HepG2 (cell line): ENCODE measurements around the gene FBXO8. TPM values are rescaled to one million over a fixed set of nuclear protein-coding genes. Genes with fewer than 3 reads are reported as not detected.

Experiments
- FOXO1 ChIP-seq: sonication (generic); formaldehyde crosslinking; IDR thresholded peaks from 2 replicates; pipeline ENCODE4 v1.4.0; 2020; ENCODE audit warnings: missing genetic modification reagents
- HDAC1 ChIP-seq: sonication (generic); formaldehyde crosslinking; IDR thresholded peaks from 2 replicates; pipeline ENCODE4 v1.5.1; 2020; ENCODE audit warnings: mild to moderate bottlenecking, missing genetic modification reagents
- HES4 ChIP-seq: sonication (generic); formaldehyde crosslinking; IDR thresholded peaks from 2 replicates; pipeline ENCODE4 v1.9.0; 2021; ENCODE audit warnings: mild to moderate bottlenecking, missing genetic modification reagents, borderline replicate concordance
- HIVEP1 ChIP-seq: sonication (generic); formaldehyde crosslinking; IDR thresholded peaks from 2 replicates; pipeline ENCODE4 v1.4.0; 2020; ENCODE audit warnings: mild to moderate bottlenecking, missing genetic modification reagents
- IKZF1 ChIP-seq: fragments of 450-650 bp; IDR thresholded peaks from 2 replicates; pipeline ENCODE4 v1.7.1; 2016
- KAT8 ChIP-seq: IDR thresholded peaks from 2 replicates; pipeline ENCODE4 v1.6.1; 2016; ENCODE audit warnings: missing genetic modification reagents, missing compliant biosample characterization
- MAZ ChIP-seq, 2 experiments: sonication (generic) in 1 of 2; formaldehyde crosslinking in 1 of 2; IDR thresholded peaks; 2 replicates each; pipeline versions ENCODE4 v1.5.0 to v1.6.1; 2012 to 2020; ENCODE audit warnings: low read depth in 2 of 2, mild to moderate bottlenecking in 2 of 2, borderline replicate concordance in 1 of 2, improper control_type of control experiment in 1 of 2, low read length in 1 of 2, missing genetic modification reagents in 1 of 2, moderate library complexity in 1 of 2
- MED13 ChIP-seq: sonication (generic); formaldehyde crosslinking; IDR thresholded peaks from 2 replicates; pipeline ENCODE4 v1.5.0; 2020; ENCODE audit warnings: missing genetic modification reagents
- MLLT10 ChIP-seq: sonication (generic); formaldehyde crosslinking; IDR thresholded peaks from 2 replicates; pipeline ENCODE4 v1.4.0; 2020; ENCODE audit warnings: missing genetic modification reagents
- MXD4 ChIP-seq: IDR thresholded peaks from 2 replicates; pipeline ENCODE4 v1.6.1; 2016; ENCODE audit warnings: mild to moderate bottlenecking, missing biosample characterization, missing genetic modification reagents
- SALL1 ChIP-seq: sonication (generic); formaldehyde crosslinking; IDR thresholded peaks from 2 replicates; pipeline ENCODE4 v1.8.0; 2022; ENCODE audit warnings: mild to moderate bottlenecking, missing genetic modification reagents
- TBX2 ChIP-seq: sonication (generic); formaldehyde crosslinking; IDR thresholded peaks from 2 replicates; pipeline ENCODE4 v1.5.0; 2020; ENCODE audit warnings: missing genetic modification reagents, mild to moderate bottlenecking, borderline replicate concordance
- TBX3 ChIP-seq: fragments of 450-650 bp; IDR thresholded peaks from 2 replicates; pipeline ENCODE4 v1.6.1; 2017; ENCODE audit warnings: antibody characterized with exemption, mild to moderate bottlenecking, inconsistent platforms, borderline replicate concordance
- TCF7 ChIP-seq: sonication (generic); IDR thresholded peaks from 2 replicates; pipeline ENCODE4 v1.6.1; 2016; ENCODE audit warnings: antibody characterized with exemption, low read depth
- ZFP41 ChIP-seq: sonication (generic); formaldehyde crosslinking; IDR thresholded peaks from 2 replicates; pipeline ENCODE4 v1.4.0; 2020; ENCODE audit warnings: mild to moderate bottlenecking, missing genetic modification reagents, borderline replicate concordance
- ZNF556 ChIP-seq: sonication (generic); formaldehyde crosslinking; IDR thresholded peaks from 2 replicates; pipeline ENCODE4 v1.4.0; 2020; ENCODE audit warnings: mild to moderate bottlenecking, missing genetic modification reagents, borderline replicate concordance
- ZNF775 ChIP-seq: sonication (generic); formaldehyde crosslinking; IDR thresholded peaks from 2 replicates; pipeline ENCODE4 v1.4.0; 2020; ENCODE audit warnings: missing genetic modification reagents, mild to moderate bottlenecking, moderate library complexity, borderline replicate concordance
- ZSCAN9 ChIP-seq: IDR thresholded peaks from 2 replicates; pipeline ENCODE4 v1.6.1; 2016; ENCODE audit warnings: borderline replicate concordance
- polyA plus RNA-seq, 8 experiments: library from polyadenylated mRNA; depleted of rRNA in 3 of 8; stranded (reverse) in 7 of 8; unstranded in 1 of 8; fragments of >200 nt; fragmentation: Illumina TruSeq in 4 of 8; extraction: Trizol in 4 of 8; gene quantifications; 2 replicates each; pipeline versions ENCODE4 v1.2.1 to v1.2.3, GENCODE V29; 2011 to 2016; ENCODE audit warnings: low read depth in 4 of 8, missing spikeins in 1 of 8, mixed read lengths in 1 of 8; ENCODE audit not compliant: insufficient read depth in 1 of 8
- total RNA-seq, 5 experiments: library from RNA; depleted of rRNA; stranded (reverse); fragments of >200 nt; fragmentation: Illumina TruSeq; extraction: Trizol; gene quantifications; 2 replicates each; pipeline ENCODE4 v1.2.3, GENCODE V29; 2016; ENCODE audit warnings: low read depth in 1 of 5
- TF ChIP-seq, protein P1 (sequence below), 2 experiments: sonication (generic) in 1 of 2; formaldehyde crosslinking in 1 of 2; IDR thresholded peaks; 2 replicates each; pipeline versions ENCODE4 v1.4.0 to v1.6.1; 2016 to 2020; ENCODE audit warnings: borderline replicate concordance in 1 of 2, low read depth in 1 of 2, mild to moderate bottlenecking in 1 of 2, missing genetic modification reagents in 1 of 2
- TF ChIP-seq, protein P2 (sequence below): sonication (generic); formaldehyde crosslinking; IDR thresholded peaks from 2 replicates; pipeline ENCODE4 v1.4.0; 2020; ENCODE audit warnings: mild to moderate bottlenecking, missing genetic modification reagents
- TF ChIP-seq, protein P3 (sequence below): sonication (generic); formaldehyde crosslinking; IDR thresholded peaks from 2 replicates; pipeline ENCODE4 v1.5.0; 2020; ENCODE audit warnings: missing genetic modification reagents

FBXO8 gene
- total and polyA plus RNA-seq, 2 of the 13 experiments (the other 11 are each of a cell fraction or from before 2014, with no cell fraction given), result 11.7 to 15.2 TPM

DNA sequence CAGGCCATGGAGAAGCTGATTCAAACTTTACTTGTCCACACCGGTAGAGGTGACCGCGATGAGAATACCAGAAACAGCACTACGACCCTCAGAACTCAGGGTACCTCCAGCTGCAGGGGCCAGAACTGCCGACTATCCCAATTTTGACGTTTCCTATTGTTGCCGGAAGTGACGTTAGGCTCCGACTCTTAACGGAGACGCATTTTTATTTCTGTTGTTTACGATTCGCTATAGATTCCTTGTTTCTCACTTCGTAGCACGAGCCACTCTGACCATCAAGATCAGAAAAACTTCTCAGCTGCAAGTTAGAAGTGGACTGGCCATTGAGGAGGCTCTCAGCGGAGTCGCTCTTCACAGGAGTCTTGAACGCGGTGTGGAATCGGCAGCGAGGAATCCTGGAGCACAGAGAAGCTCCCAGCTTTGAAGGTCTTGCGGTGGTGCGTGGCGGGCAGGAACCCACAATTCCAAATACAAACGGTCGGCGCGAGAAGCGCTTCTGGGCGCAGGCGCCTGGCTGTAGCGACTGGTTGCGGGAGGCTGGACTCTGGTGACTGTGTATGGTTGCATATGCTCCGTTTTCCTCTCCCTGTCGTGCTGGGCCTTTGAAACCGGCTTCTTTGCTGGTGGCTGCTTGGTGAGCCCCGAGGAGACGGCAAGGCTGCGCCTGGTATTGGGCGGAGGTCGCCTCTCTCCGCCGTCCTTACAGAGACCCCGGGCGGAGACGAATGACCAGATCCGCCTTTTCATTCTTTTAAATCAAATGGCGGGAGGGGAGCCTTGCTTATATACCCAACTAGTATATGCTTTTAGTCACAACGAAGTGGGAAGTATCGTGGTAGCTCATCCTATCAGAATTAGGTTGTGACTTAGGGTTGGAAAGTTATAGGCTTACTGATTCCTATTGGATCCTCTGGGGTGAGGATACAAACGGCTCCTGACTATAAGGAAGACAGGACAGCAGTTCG, at the start of gene FBXO8, which contains the start of gene CEP44 (continued):
- TF ChIP-seq, protein P1, sequence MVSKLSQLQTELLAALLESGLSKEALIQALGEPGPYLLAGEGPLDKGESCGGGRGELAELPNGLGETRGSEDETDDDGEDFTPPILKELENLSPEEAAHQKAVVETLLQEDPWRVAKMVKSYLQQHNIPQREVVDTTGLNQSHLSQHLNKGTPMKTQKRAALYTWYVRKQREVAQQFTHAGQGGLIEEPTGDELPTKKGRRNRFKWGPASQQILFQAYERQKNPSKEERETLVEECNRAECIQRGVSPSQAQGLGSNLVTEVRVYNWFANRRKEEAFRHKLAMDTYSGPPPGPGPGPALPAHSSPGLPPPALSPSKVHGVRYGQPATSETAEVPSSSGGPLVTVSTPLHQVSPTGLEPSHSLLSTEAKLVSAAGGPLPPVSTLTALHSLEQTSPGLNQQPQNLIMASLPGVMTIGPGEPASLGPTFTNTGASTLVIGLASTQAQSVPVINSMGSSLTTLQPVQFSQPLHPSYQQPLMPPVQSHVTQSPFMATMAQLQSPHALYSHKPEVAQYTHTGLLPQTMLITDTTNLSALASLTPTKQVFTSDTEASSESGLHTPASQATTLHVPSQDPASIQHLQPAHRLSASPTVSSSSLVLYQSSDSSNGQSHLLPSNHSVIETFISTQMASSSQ (IDR thresholded peaks at IDR 0.05; ENCODE audit: low read depth), result peak; percentile 57
- TF ChIP-seq, protein P1 (CRISPR knock-in tag; IDR thresholded peaks at IDR 0.05; ENCODE audit: borderline replicate concordance), result peak; percentile 47; the same call in 1 of the 2 replicates
- TF ChIP-seq MED13 (peak; percentile 51; the same call in 1 of the 2 replicates), FOXO1 (CRISPR knock-in tag) (peak; percentile 52; the same call in 1 of the 2 replicates), MXD4 (CRISPR knock-in tag) (no peak), TBX3 (no peak), ZNF556 (CRISPR knock-in tag) (peak; percentile 62; the same call in 1 of the 2 replicates), TCF7 (peak; percentile 54), HES4 (CRISPR knock-in tag) (peak; percentile 76), HIVEP1 (CRISPR knock-in tag) (peak; percentile 78), ZFP41 (CRISPR knock-in tag) (no peak), SALL1 (peak; percentile 55; the same call in 1 of the 2 replicates), HDAC1 (CRISPR knock-in tag) (peak; percentile 89; the same call in 1 of the 2 replicates), ZSCAN9 (CRISPR knock-in tag) (0 out of 2 replicates have a peak, but pooled peaks have one; percentile 4), KAT8 (CRISPR knock-in tag) (peak; percentile 96), ZNF775 (CRISPR knock-in tag) (peak; percentile 73; the same call in 1 of the 2 replicates), MAZ (IDR thresholded peaks at IDR 0.05; ENCODE audit: borderline replicate concordance, low read depth, low read length) (no peak), MAZ (CRISPR knock-in tag; IDR thresholded peaks at IDR 0.05; ENCODE audit: low read depth) (0 out of 2 replicates have a peak, but pooled peaks have one; percentile 20), IKZF1 (no peak), TBX2 (CRISPR knock-in tag) (peak; percentile 44; the same call in 1 of the 2 replicates), MLLT10 (CRISPR knock-in tag) (no peak)
- TF ChIP-seq, protein P2, sequence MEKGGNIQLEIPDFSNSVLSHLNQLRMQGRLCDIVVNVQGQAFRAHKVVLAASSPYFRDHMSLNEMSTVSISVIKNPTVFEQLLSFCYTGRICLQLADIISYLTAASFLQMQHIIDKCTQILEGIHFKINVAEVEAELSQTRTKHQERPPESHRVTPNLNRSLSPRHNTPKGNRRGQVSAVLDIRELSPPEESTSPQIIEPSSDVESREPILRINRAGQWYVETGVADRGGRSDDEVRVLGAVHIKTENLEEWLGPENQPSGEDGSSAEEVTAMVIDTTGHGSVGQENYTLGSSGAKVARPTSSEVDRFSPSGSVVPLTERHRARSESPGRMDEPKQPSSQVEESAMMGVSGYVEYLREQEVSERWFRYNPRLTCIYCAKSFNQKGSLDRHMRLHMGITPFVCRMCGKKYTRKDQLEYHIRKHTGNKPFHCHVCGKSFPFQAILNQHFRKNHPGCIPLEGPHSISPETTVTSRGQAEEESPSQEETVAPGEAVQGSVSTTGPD, result no peak
- TF ChIP-seq, protein P3, sequence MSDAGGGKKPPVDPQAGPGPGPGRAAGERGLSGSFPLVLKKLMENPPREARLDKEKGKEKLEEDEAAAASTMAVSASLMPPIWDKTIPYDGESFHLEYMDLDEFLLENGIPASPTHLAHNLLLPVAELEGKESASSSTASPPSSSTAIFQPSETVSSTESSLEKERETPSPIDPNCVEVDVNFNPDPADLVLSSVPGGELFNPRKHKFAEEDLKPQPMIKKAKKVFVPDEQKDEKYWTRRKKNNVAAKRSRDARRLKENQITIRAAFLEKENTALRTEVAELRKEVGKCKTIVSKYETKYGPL (CRISPR knock-in tag), result peak; percentile 37; the same call in 1 of the 2 replicates
